Measurements from ENCODE around the gene ZNF280D. TPM values are rescaled to one million over a fixed set of nuclear protein-coding genes. Genes with fewer than 3 reads are reported as not detected.

The ZNF280D gene
- total and polyA plus RNA-seq, 2 of the 13 experiments (the other 11 are each of a cell fraction or from before 2014, with no cell fraction given), result 7.1 to 11.9 TPM

DNA sequence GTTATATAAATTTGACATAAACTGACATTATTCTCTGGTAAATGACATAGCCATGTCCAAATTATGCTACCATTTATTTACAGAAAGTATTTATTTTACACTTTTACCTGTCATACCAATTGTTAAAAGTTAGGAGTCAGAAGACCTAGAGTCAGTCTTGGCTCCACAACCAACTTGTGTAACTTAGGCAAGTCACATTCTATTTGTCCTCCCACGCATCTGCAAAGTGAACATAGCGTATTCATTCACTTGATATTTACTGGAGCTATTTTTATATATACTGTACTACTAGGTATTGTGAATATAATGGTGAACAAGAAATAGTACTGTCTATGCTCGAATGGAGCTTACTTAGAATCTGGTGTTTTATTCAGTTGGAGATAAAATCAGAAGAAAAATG lies 78.7 kb downstream of the ZNF280D start (continued):
- TF ChIP-seq, protein P1, sequence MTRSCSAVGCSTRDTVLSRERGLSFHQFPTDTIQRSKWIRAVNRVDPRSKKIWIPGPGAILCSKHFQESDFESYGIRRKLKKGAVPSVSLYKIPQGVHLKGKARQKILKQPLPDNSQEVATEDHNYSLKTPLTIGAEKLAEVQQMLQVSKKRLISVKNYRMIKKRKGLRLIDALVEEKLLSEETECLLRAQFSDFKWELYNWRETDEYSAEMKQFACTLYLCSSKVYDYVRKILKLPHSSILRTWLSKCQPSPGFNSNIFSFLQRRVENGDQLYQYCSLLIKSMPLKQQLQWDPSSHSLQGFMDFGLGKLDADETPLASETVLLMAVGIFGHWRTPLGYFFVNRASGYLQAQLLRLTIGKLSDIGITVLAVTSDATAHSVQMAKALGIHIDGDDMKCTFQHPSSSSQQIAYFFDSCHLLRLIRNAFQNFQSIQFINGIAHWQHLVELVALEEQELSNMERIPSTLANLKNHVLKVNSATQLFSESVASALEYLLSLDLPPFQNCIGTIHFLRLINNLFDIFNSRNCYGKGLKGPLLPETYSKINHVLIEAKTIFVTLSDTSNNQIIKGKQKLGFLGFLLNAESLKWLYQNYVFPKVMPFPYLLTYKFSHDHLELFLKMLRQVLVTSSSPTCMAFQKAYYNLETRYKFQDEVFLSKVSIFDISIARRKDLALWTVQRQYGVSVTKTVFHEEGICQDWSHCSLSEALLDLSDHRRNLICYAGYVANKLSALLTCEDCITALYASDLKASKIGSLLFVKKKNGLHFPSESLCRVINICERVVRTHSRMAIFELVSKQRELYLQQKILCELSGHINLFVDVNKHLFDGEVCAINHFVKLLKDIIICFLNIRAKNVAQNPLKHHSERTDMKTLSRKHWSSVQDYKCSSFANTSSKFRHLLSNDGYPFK (CRISPR knock-in tag; IDR thresholded peaks at IDR 0.05; ENCODE audit: borderline replicate concordance), result no peak
- TF ChIP-seq ZNF180 (CRISPR knock-in tag; IDR thresholded peaks at IDR 0.05; ENCODE audit: borderline replicate concordance, low read depth) (no peak), ZNF205 (CRISPR knock-in tag; IDR thresholded peaks at IDR 0.05) (no peak), ATAD3A (CRISPR knock-in tag; IDR thresholded peaks at IDR 0.05) (no peak), RORA (CRISPR knock-in tag; IDR thresholded peaks at IDR 0.05) (no peak)

DNA sequence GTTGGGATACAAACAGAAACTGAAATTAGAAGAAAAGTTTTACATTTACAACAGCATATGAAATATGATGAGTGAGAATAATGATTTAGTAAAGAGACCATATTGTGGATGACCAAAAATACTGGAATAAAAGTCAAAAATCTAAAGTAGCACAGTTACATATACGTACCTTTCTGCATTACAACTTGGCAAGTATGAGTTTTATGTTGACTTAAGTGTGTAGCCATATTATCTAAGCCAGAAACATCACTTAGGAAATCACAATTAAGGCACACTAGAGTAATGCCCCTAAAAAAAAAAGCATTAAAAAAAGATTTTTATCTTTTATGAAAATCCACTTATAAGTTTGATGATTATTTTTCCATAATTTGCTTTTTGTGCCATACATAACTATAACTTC lies 79.1 kb downstream of the ZNF280D start:
- ChIA-PET CTCF (ENCODE audit: low intra/inter-chr PET ratio, low total read pairs) (no interaction called here), POLR2A (interaction anchor here (0.5 kb wide), 1 partner anchor 1183 kb away, joined by 4 read pairs; no protein-coding TSS in a partner anchor)
- peaks cover 20% of the 10 kb centered on the region for H3K4me1 ChIP-seq (ENCODE audit: insufficient read depth, low read length)
- intact Hi-C loops (cut with micrococcal nuclease; ENCODE audit: unreplicated experiment), result no loop called here
- ATAC-seq, result no peak
- no peak overlapping the region for H2AFZ ChIP-seq (ENCODE audit: low read length)
- H3K36me3 ChIP-seq (replicated peaks in 1 of 2; ENCODE audit: control insufficient read depth in 1 of 2, insufficient read depth in 2 of 2, low read length in 2 of 2), result no peaks in the 10 kb centered on the region
- TF ChIP-seq SAP130 (CRISPR knock-in tag; IDR thresholded peaks at IDR 0.05; ENCODE audit: low read depth) (peak; percentile 4; the same call in 1 of the 2 replicates), TEAD2 (CRISPR knock-in tag; IDR thresholded peaks at IDR 0.05) (no peak), FOXA3 (CRISPR knock-in tag; IDR thresholded peaks at IDR 0.05) (0 out of 2 replicates have a peak, but pooled peaks have one; percentile 0)
- no peaks in the 10 kb centered on the region for H4K20me1 ChIP-seq (ENCODE audit: insufficient read depth, low read length)
- H3K4me3 ChIP-seq (replicated peaks in 1 of 3; ENCODE audit: insufficient read depth in 1 of 3, low read depth in 2 of 3, low read length in 3 of 3), result peak overlapping the region in 1 of 3 experiments; percentile 33; a peak in 1 of 6 replicates
- peak overlapping the region; percentile 48 for H3K27ac ChIP-seq (ENCODE audit: extremely low read length, insufficient read depth, low read length)
- DNase-seq (ENCODE audit: low spot score), result no peak
- no TSS peak for BruUV-seq (replicated peaks)
- peak overlapping the region; percentile 33 for H3K4me2 ChIP-seq (ENCODE audit: low read depth, low read length)
- H3K9ac ChIP-seq (ENCODE audit: insufficient read depth, low read depth, low read length), result no peak overlapping the region
- WGBS (ENCODE audit: low lambda C conversion rate), result 97% methylated on average over 1 of the region's 1 CpG
- H3K27me3 ChIP-seq (ENCODE audit: control insufficient read depth in 1 of 2, insufficient read depth in 2 of 2, low read length in 2 of 2), result no peaks in the 10 kb centered on the region
- no peaks in the 10 kb centered on the region for H3K79me2 ChIP-seq (ENCODE audit: insufficient read depth, low read length)
- FAIRE-seq, result no peak
- no peaks in the 10 kb centered on the region for H3K9me3 ChIP-seq (ENCODE audit: low read length)
- in situ Hi-C loops (cut with HindIII; ENCODE audit: extremely low pct_ligation_motif_present, low pct_unique_long_range_greater_than_20kb), result no loop called here
